ENCODE measurements around the gene UVSSA. TPM values are rescaled to one million over a fixed set of nuclear protein-coding genes. Genes with fewer than 3 reads are reported as not detected.
"Not testable (repeated sequence)": the region's sequence is repeated elsewhere in the genome, so short reads cannot be mapped to it uniquely, and the experiment has no call there.

Gene UVSSA
- total RNA-seq, 1 experiment from 2014 or later, result 40.4 TPM

GRCh38 chr4:1331591-1332353, 15.2 kb upstream of the UVSSA start (continued):
- TF ChIP-seq ARID4B (CRISPR knock-in tag; IDR thresholded peaks at IDR 0.05; ENCODE audit: borderline replicate concordance) (no peak), NR3C1 (CRISPR knock-in tag; conservative IDR thresholded peaks at IDR 0.05; ENCODE audit: low read depth) (no peak)

GRCh38 chr4:1332686-1333085, 14.3 kb upstream of the UVSSA start:
- no peaks in the 10 kb centered on the region for H3K27me3 Mint-ChIP-seq (ENCODE audit: low read depth)
- H3K4me1 Mint-ChIP-seq, result no peaks in the 10 kb centered on the region
- peaks cover 36% of the 10 kb centered on the region for H3K36me3 Mint-ChIP-seq
- TF ChIP-seq MAX (CRISPR knock-in tag; IDR thresholded peaks at IDR 0.05), result no peak
- ATAC-seq, result no peak
- ChIA-PET CTCF (interaction anchor here (1.1 to 1.2 kb wide), 2 partner anchors 14 to 23 kb away, joined by 4 to 5 read pairs; no protein-coding TSS in a partner anchor), POLR2A (interaction anchor here (0.9 kb wide), 1 partner anchor 14 kb away, joined by 3 read pairs; the partner anchor contains the start of gene UVSSA)
- no peak overlapping the region for H3K27ac Mint-ChIP-seq
- no peak for DNase-seq (ENCODE audit: low spot score)
- H3K4me3 Mint-ChIP-seq, result no peak overlapping the region
- no peaks in the 10 kb centered on the region for H3K9me3 Mint-ChIP-seq

GRCh38 chr4:1333256-1333655, 13.8 kb upstream of the UVSSA start:
- ATAC-seq (no peak), DNase-seq (ENCODE audit: low spot score) (no peak)
- Mint-ChIP-seq H3K4me3 (no peak overlapping the region), H3K9me3 (no peaks in the 10 kb centered on the region), H3K27ac (no peak overlapping the region), H3K27me3 (ENCODE audit: low read depth) (no peaks in the 10 kb centered on the region), H3K4me1 (no peaks in the 10 kb centered on the region), H3K36me3 (peaks cover 39% of the 10 kb centered on the region)
- TF ChIP-seq TCF7 (CRISPR knock-in tag; IDR thresholded peaks at IDR 0.05; ENCODE audit: low read depth), result no peak
- no peak for TF ChIP-seq OVOL2 (CRISPR knock-in tag; IDR thresholded peaks at IDR 0.05; ENCODE audit: borderline replicate concordance)
- no peak for TF ChIP-seq USF1 (CRISPR knock-in tag; IDR thresholded peaks at IDR 0.05)
- TF ChIP-seq NR3C1 (CRISPR knock-in tag; conservative IDR thresholded peaks at IDR 0.05; ENCODE audit: low read depth), result no peak
- TF ChIP-seq FOXP1 (CRISPR knock-in tag; IDR thresholded peaks at IDR 0.05; ENCODE audit: borderline replicate concordance), result no peak
- no peak for TF ChIP-seq ZNF121 (CRISPR knock-in tag; IDR thresholded peaks at IDR 0.05)
- TF ChIP-seq CREM (CRISPR knock-in tag; IDR thresholded peaks at IDR 0.05), result no peak
- TF ChIP-seq ATF3 (CRISPR knock-in tag; conservative IDR thresholded peaks at IDR 0.05), result no peak
- TF ChIP-seq RELA (CRISPR knock-in tag; IDR thresholded peaks at IDR 0.05; ENCODE audit: borderline replicate concordance), result no peak
- TF ChIP-seq ATF6 (CRISPR knock-in tag; IDR thresholded peaks at IDR 0.05), result no peak
- TF ChIP-seq SOX15 (CRISPR knock-in tag; IDR thresholded peaks at IDR 0.05), result no peak
- TF ChIP-seq ZNF138 (CRISPR knock-in tag; conservative IDR thresholded peaks at IDR 0.05), result no peak
- TF ChIP-seq ZNF317 (CRISPR knock-in tag; IDR thresholded peaks at IDR 0.05; ENCODE audit: borderline replicate concordance, low read depth), result no peak
- TF ChIP-seq ZNF263 (CRISPR knock-in tag; IDR thresholded peaks at IDR 0.05; ENCODE audit: low read depth), result no peak
- TF ChIP-seq ZNF671 (CRISPR knock-in tag; IDR thresholded peaks at IDR 0.05), result no peak
- TF ChIP-seq CTCF (IDR thresholded peaks at IDR 0.05), result no peak
- CTCF ChIA-PET, result interaction anchor here (1.1 to 1.2 kb wide), 2 partner anchors 15 to 23 kb away, joined by 4 to 5 read pairs; no protein-coding TSS in a partner anchor
- POLR2A ChIA-PET, result no interaction called here

- H3K9me3 Mint-ChIP-seq; H3K27ac Mint-ChIP-seq; CTCF ChIA-PET; H3K4me3 Mint-ChIP-seq; H3K27me3 Mint-ChIP-seq (ENCODE audit: low read depth); H3K4me1 Mint-ChIP-seq; DNase-seq (ENCODE audit: low spot score); ATAC-seq: not testable (repeated sequence)
- H3K36me3 Mint-ChIP-seq, result peaks cover 42% of the 10 kb centered on the region
- POLR2A ChIA-PET, result interaction anchor here (1.2 kb wide), 1 partner anchor 44 kb away, joined by 3 read pairs; the partner anchor contains the start of gene MAEA
Observed at GRCh38 chr4:1333851-1334578, 13.0 kb upstream of the UVSSA start.
